ENCODE data around the gene SLC2A10.

DNA sequence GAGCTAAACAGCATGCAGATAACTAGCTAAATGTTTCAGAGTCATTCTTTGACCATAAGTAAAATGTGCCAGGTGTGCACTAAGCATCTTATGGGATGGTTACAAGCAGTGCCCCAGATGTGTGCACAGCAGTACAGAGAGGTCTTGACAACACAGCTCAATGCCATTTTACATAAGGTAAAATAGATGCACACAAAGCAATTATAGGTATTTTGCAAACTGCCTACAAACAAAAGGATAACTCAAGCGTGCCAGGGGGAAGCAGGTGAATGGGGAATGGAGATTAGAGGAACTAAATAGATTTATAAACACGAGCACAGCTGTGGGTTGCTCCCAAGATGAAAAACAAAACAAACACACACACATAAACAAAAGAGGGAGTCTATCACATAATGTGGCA, 64.8 kb downstream of the SLC2A10 start:
- TF ChIP-seq, protein P1, sequence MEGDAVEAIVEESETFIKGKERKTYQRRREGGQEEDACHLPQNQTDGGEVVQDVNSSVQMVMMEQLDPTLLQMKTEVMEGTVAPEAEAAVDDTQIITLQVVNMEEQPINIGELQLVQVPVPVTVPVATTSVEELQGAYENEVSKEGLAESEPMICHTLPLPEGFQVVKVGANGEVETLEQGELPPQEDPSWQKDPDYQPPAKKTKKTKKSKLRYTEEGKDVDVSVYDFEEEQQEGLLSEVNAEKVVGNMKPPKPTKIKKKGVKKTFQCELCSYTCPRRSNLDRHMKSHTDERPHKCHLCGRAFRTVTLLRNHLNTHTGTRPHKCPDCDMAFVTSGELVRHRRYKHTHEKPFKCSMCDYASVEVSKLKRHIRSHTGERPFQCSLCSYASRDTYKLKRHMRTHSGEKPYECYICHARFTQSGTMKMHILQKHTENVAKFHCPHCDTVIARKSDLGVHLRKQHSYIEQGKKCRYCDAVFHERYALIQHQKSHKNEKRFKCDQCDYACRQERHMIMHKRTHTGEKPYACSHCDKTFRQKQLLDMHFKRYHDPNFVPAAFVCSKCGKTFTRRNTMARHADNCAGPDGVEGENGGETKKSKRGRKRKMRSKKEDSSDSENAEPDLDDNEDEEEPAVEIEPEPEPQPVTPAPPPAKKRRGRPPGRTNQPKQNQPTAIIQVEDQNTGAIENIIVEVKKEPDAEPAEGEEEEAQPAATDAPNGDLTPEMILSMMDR (conservative IDR thresholded peaks at IDR 0.05; ENCODE audit: low read depth in 2 of 2), result no peak
- no peak for TF ChIP-seq ZNF331 (CRISPR knock-in tag; IDR thresholded peaks at IDR 0.05; ENCODE audit: low read depth)
- no peak for TF ChIP-seq EZH2 (IDR thresholded peaks at IDR 0.05; ENCODE audit: low read depth, unreplicated experiment)
- no peak for TF ChIP-seq POLR2AphosphoS5 (IDR thresholded peaks at IDR 0.05; ENCODE audit: low read depth)
- no peak for TF ChIP-seq CREB1 (CRISPR knock-in tag; IDR thresholded peaks at IDR 0.05; ENCODE audit: low read depth)
- TF ChIP-seq, protein P2, sequence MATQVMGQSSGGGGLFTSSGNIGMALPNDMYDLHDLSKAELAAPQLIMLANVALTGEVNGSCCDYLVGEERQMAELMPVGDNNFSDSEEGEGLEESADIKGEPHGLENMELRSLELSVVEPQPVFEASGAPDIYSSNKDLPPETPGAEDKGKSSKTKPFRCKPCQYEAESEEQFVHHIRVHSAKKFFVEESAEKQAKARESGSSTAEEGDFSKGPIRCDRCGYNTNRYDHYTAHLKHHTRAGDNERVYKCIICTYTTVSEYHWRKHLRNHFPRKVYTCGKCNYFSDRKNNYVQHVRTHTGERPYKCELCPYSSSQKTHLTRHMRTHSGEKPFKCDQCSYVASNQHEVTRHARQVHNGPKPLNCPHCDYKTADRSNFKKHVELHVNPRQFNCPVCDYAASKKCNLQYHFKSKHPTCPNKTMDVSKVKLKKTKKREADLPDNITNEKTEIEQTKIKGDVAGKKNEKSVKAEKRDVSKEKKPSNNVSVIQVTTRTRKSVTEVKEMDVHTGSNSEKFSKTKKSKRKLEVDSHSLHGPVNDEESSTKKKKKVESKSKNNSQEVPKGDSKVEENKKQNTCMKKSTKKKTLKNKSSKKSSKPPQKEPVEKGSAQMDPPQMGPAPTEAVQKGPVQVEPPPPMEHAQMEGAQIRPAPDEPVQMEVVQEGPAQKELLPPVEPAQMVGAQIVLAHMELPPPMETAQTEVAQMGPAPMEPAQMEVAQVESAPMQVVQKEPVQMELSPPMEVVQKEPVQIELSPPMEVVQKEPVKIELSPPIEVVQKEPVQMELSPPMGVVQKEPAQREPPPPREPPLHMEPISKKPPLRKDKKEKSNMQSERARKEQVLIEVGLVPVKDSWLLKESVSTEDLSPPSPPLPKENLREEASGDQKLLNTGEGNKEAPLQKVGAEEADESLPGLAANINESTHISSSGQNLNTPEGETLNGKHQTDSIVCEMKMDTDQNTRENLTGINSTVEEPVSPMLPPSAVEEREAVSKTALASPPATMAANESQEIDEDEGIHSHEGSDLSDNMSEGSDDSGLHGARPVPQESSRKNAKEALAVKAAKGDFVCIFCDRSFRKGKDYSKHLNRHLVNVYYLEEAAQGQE (IDR thresholded peaks at IDR 0.05; ENCODE audit: unreplicated experiment), result no peak
- TF ChIP-seq EZH2phosphoT487 (IDR thresholded peaks at IDR 0.05; ENCODE audit: unreplicated experiment), result no peak
- no peak for TF ChIP-seq JUNB (IDR thresholded peaks at IDR 0.05; ENCODE audit: unreplicated experiment)
- TF ChIP-seq STAT1 (IDR thresholded peaks at IDR 0.05; ENCODE audit: unreplicated experiment), result no peak
- TF ChIP-seq, protein P3, sequence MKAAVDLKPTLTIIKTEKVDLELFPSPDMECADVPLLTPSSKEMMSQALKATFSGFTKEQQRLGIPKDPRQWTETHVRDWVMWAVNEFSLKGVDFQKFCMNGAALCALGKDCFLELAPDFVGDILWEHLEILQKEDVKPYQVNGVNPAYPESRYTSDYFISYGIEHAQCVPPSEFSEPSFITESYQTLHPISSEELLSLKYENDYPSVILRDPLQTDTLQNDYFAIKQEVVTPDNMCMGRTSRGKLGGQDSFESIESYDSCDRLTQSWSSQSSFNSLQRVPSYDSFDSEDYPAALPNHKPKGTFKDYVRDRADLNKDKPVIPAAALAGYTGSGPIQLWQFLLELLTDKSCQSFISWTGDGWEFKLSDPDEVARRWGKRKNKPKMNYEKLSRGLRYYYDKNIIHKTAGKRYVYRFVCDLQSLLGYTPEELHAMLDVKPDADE (IDR thresholded peaks at IDR 0.05), result no peak
- no peak for TF ChIP-seq NANOG (IDR thresholded peaks at IDR 0.05; ENCODE audit: borderline replicate concordance)
- no peak for TF ChIP-seq ZNF114 (CRISPR knock-in tag; IDR thresholded peaks at IDR 0.05)

Measured in GM23338 (cell line).